H9 (cell line): ENCODE data around the gene NDUFB8. TPM values are rescaled to one million over a fixed set of nuclear protein-coding genes. Genes with fewer than 3 reads are reported as not detected.

ENCODE experiments used
- DNase-seq: peaks from one replicate; pipeline ENCODE4 v3.0.0-alpha.2; 2017
- H2AFZ ChIP-seq: one replicate; pipeline ENCODE4 v1.6.1; 2013; ENCODE audit warnings: mild to moderate bottlenecking, low read length, control low read depth, moderate library complexity
- H2AK5ac ChIP-seq: 2 replicates; pipeline ENCODE4 v1.6.1; 2013; ENCODE audit warnings: low read length, control low read depth, mixed read lengths; ENCODE audit not compliant: insufficient read length
- H2BK120ac ChIP-seq: one replicate; pipeline ENCODE4 v1.6.1; 2013; ENCODE audit warnings: low read depth, mild to moderate bottlenecking, low read length, control low read depth, inconsistent platforms; ENCODE audit not compliant: poor library complexity, severe bottlenecking
- H2BK12ac ChIP-seq: 2 replicates; pipeline ENCODE4 v1.6.1; 2013; ENCODE audit warnings: low read length, control low read depth, mixed read lengths, low read depth; ENCODE audit not compliant: insufficient read length
- H2BK15ac ChIP-seq: 2 replicates; pipeline ENCODE4 v1.6.1; 2013; ENCODE audit warnings: low read depth, low read length, control low read depth
- H2BK20ac ChIP-seq: one replicate; pipeline ENCODE4 v1.6.1; 2013; ENCODE audit warnings: low read depth, mild to moderate bottlenecking, low read length, control low read depth, inconsistent platforms; ENCODE audit not compliant: poor library complexity, severe bottlenecking
- H2BK5ac ChIP-seq: 2 replicates; pipeline ENCODE4 v1.6.1; 2013; ENCODE audit warnings: low read length, control low read depth, mixed read lengths; ENCODE audit not compliant: insufficient read length
- H3K14ac ChIP-seq: 2 replicates; pipeline ENCODE4 v1.6.1; 2013; ENCODE audit warnings: low read length, control low read depth; ENCODE audit not compliant: insufficient read depth
- H3K18ac ChIP-seq: 2 replicates; pipeline ENCODE4 v1.6.1; 2013; ENCODE audit warnings: low read depth, mild to moderate bottlenecking, mixed read lengths, low read length, control low read depth; ENCODE audit not compliant: insufficient read length
- H3K23ac ChIP-seq: 2 replicates; pipeline ENCODE4 v1.6.1; 2013; ENCODE audit warnings: low read length, control low read depth, mixed read lengths, low read depth; ENCODE audit not compliant: insufficient read length
- H3K23me2 ChIP-seq: 2 replicates; pipeline ENCODE4 v1.6.1; 2013; ENCODE audit warnings: low read depth, mild to moderate bottlenecking, mixed read lengths, low read length, control low read depth; ENCODE audit not compliant: insufficient read length, poor library complexity, severe bottlenecking
- H3K27ac ChIP-seq: 2 replicates; pipeline ENCODE4 v1.5.1; 2013; ENCODE audit warnings: low read length, control low read depth, mixed read lengths, low read depth; ENCODE audit not compliant: insufficient read length
- H3K27me3 ChIP-seq: 2 replicates; pipeline ENCODE4 v1.6.1; 2013; ENCODE audit warnings: low read length, control low read depth, inconsistent platforms; ENCODE audit not compliant: insufficient read depth
- H3K4ac ChIP-seq: 2 replicates; pipeline ENCODE4 v1.6.1; 2013; ENCODE audit warnings: low read depth, mild to moderate bottlenecking, control low read depth, inconsistent platforms, low read length, moderate library complexity
- H3K4me1 ChIP-seq: 2 replicates; pipeline ENCODE4 v1.6.1; 2013; ENCODE audit warnings: low read length, control low read depth, inconsistent platforms; ENCODE audit not compliant: insufficient read depth
- H3K4me2 ChIP-seq: 2 replicates; pipeline ENCODE4 v1.6.1; 2013; ENCODE audit warnings: low read length, control low read depth, mixed read lengths; ENCODE audit not compliant: insufficient read length, insufficient read depth
- H3K56ac ChIP-seq: 2 replicates; pipeline ENCODE4 v1.6.1; 2013; ENCODE audit warnings: low read depth, mild to moderate bottlenecking, mixed read lengths, low read length, control low read depth; ENCODE audit not compliant: insufficient read length
- H3K79me1 ChIP-seq: 2 replicates; pipeline ENCODE4 v1.6.1; 2013; ENCODE audit warnings: low read depth, mild to moderate bottlenecking, moderate library complexity, low read length, control low read depth, inconsistent platforms; ENCODE audit not compliant: insufficient read depth, poor library complexity, severe bottlenecking
- H3K79me2 ChIP-seq: 2 replicates; pipeline ENCODE4 v1.6.1; 2013; ENCODE audit warnings: low read length, control low read depth, inconsistent platforms; ENCODE audit not compliant: insufficient read depth
- H3K9ac ChIP-seq: 2 replicates; pipeline ENCODE4 v1.6.1; 2013; ENCODE audit warnings: low read length, control low read depth, mixed read lengths; ENCODE audit not compliant: insufficient read length; ENCODE audit errors: extremely low read depth
- H3K9me3 ChIP-seq: one replicate; pipeline ENCODE4 v1.6.1; 2013; ENCODE audit warnings: low read depth, low read length, inconsistent platforms; ENCODE audit not compliant: control insufficient read depth
- H3T11ph ChIP-seq: one replicate; pipeline ENCODE4 v1.6.1; 2013; ENCODE audit warnings: mild to moderate bottlenecking, low read length, control low read depth, inconsistent platforms
- H4K20me1 ChIP-seq: one replicate; pipeline ENCODE4 v1.6.1; 2013; ENCODE audit not compliant: control insufficient read depth, insufficient read length, insufficient read depth
- H4K5ac ChIP-seq: 2 replicates; pipeline ENCODE4 v1.6.1; 2013; ENCODE audit warnings: low read depth, mild to moderate bottlenecking, mixed read lengths, low read length, control low read depth; ENCODE audit not compliant: insufficient read length
- H4K8ac ChIP-seq: replicated peaks from 2 replicates; pipeline ENCODE4 v1.6.1; 2013; ENCODE audit warnings: low read length, control low read depth, mixed read lengths, low read depth; ENCODE audit not compliant: insufficient read length
- H4K91ac ChIP-seq: 2 replicates; pipeline ENCODE4 v1.6.1; 2013; ENCODE audit warnings: low read depth, mild to moderate bottlenecking, moderate library complexity, mixed read lengths, low read length, control low read depth; ENCODE audit not compliant: insufficient read length
- H3K27ac Mint-ChIP-seq, 3 experiments: 2 replicates in 2 of 3; 3 replicates in 1 of 3; pipeline ENCODE4 v1.8.0; 2020 to 2021; ENCODE audit warnings: mixed read lengths in 3 of 3, mild to moderate bottlenecking in 1 of 3, moderate library complexity in 1 of 3
- H3K27me3 Mint-ChIP-seq: 2 replicates; pipeline ENCODE4 v1.8.0; 2021; ENCODE audit warnings: low read depth, mild to moderate bottlenecking, moderate library complexity, mixed read lengths
- H3K36me3 Mint-ChIP-seq, 3 experiments: 2 replicates in 2 of 3; 3 replicates in 1 of 3; pipeline ENCODE4 v1.8.0; 2020 to 2021; ENCODE audit warnings: low read depth in 3 of 3, mixed read lengths in 3 of 3; ENCODE audit not compliant: insufficient read depth in 1 of 3
- H3K4me1 Mint-ChIP-seq, 2 experiments: 2 replicates each; pipeline ENCODE4 v1.8.0; 2020; ENCODE audit warnings: mixed read lengths in 2 of 2
- H3K4me3 Mint-ChIP-seq, 2 experiments: 2 replicates in 1 of 2; 3 replicates in 1 of 2; pipeline ENCODE4 v1.8.0; 2020 to 2021; ENCODE audit warnings: mild to moderate bottlenecking in 2 of 2, mixed read lengths in 2 of 2, moderate library complexity in 1 of 2
- H3K9me3 Mint-ChIP-seq, 2 experiments: 2 replicates in 1 of 2; 3 replicates in 1 of 2; pipeline ENCODE4 v1.8.0; 2020; ENCODE audit warnings: mild to moderate bottlenecking in 2 of 2, mixed read lengths in 2 of 2, moderate library complexity in 1 of 2
- WGBS: extraction: QIAGEN DNeasy Blood & Tissue Kit; methylation state at CpG from one replicate; pipeline ENCODE4 v1.1.7; 2013; ENCODE audit warnings: missing lambda C conversion rate, low lambda C conversion rate, mixed read lengths; ENCODE audit not compliant: insufficient read length; ENCODE audit errors: extremely low coverage; 5-methylcytosine and 5-hydroxymethylcytosine counted together
- total RNA-seq: library from RNA; stranded (reverse); gene quantifications from 2 replicates; pipeline ENCODE4 v1.2.1, GENCODE V29; 2021
- TF ChIP-seq, protein P1 (sequence below): fragments of 200-600 bp; sonication (generic); conservative IDR thresholded peaks from 3 replicates; pipeline ENCODE4 v1.8.0; 2021; ENCODE audit warnings: antibody characterized with exemption, mild to moderate bottlenecking

NDUFB8 gene
- total RNA-seq, 1 experiment from 2014 or later: 205 TPM

DNA sequence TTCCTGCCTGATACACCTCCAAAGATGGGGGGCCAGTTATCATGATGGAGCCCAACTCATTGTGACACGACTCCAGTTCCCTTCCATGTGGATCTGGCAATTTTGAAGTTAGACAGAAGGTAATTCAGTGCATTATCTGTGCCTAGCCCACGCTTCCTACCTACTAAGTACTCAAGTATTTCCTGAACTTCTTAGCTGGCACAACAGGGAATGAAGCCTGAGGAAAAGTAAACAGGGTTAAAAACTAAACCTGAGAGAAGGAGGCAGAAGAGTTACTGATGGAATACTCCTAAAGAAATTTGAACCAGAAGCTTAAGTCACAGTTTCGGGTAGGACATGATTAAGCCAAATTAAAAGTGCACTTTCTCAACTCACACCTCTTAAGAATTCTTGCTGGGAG, 8.9 kb downstream of the NDUFB8 start:
- H3K56ac ChIP-seq: no peak overlapping the region
- no peak overlapping the region for H4K8ac ChIP-seq
- Mint-ChIP-seq H3K27ac (no peak overlapping the region), H3K4me1 (peaks cover 9 to 13% of the 10 kb centered on the region in 2 experiments), H3K27me3 (peaks cover 44% of the 10 kb centered on the region), H3K36me3 (peaks cover 2 to 25% (median 19%) of the 10 kb centered on the region in 3 experiments; a peak in 6 of 7 replicates), H3K9me3 (no peaks in the 10 kb centered on the region), H3K4me3 (no peak overlapping the region)
- H3K4ac ChIP-seq: no peak overlapping the region
- H3K4me2 ChIP-seq: no peak overlapping the region
- H3K18ac ChIP-seq: no peak overlapping the region
- no peak overlapping the region for H2BK5ac ChIP-seq
- no peaks in the 10 kb centered on the region for H3K79me1 ChIP-seq
- H4K20me1 ChIP-seq: no peaks in the 10 kb centered on the region
- H3K9ac ChIP-seq: no peak overlapping the region
- H3K4me1 ChIP-seq: no peaks in the 10 kb centered on the region
- H2BK20ac ChIP-seq: no peak overlapping the region
- TF ChIP-seq, protein P1, sequence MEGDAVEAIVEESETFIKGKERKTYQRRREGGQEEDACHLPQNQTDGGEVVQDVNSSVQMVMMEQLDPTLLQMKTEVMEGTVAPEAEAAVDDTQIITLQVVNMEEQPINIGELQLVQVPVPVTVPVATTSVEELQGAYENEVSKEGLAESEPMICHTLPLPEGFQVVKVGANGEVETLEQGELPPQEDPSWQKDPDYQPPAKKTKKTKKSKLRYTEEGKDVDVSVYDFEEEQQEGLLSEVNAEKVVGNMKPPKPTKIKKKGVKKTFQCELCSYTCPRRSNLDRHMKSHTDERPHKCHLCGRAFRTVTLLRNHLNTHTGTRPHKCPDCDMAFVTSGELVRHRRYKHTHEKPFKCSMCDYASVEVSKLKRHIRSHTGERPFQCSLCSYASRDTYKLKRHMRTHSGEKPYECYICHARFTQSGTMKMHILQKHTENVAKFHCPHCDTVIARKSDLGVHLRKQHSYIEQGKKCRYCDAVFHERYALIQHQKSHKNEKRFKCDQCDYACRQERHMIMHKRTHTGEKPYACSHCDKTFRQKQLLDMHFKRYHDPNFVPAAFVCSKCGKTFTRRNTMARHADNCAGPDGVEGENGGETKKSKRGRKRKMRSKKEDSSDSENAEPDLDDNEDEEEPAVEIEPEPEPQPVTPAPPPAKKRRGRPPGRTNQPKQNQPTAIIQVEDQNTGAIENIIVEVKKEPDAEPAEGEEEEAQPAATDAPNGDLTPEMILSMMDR: no peak
- H3K23me2 ChIP-seq: peaks cover 10% of the 10 kb centered on the region
- H2BK15ac ChIP-seq: no peak overlapping the region
- H3K14ac ChIP-seq: no peak overlapping the region
- H2AFZ ChIP-seq: no peak overlapping the region
- H2AK5ac ChIP-seq: no peak overlapping the region
- no peaks in the 10 kb centered on the region for H3K79me2 ChIP-seq
- no peak for DNase-seq
- peaks cover 4% of the 10 kb centered on the region; the same call in 1 of the 2 replicates for H3K27me3 ChIP-seq
- H2BK120ac ChIP-seq: no peak overlapping the region
- H3K27ac ChIP-seq: no peak overlapping the region
- WGBS: no CpG with 5 or more reads among the region's 3 CpGs
- no peak overlapping the region for H4K5ac ChIP-seq
- no peaks in the 10 kb centered on the region for H3K9me3 ChIP-seq
- H2BK12ac ChIP-seq: no peak overlapping the region
- no peak overlapping the region for H4K91ac ChIP-seq
- H3K23ac ChIP-seq: no peak overlapping the region
- H3T11ph ChIP-seq: no peak overlapping the region
